Subcutaneous adipose tissue (tissue), 4 donors: ENCODE measurements around the gene ASCL1. TPM values are rescaled to one million over a fixed set of nuclear protein-coding genes. Genes with fewer than 3 reads are reported as not detected.

Source experiments
- CTCF ChIP-seq: fragments of 450-650 bp; IDR thresholded peaks from one replicate; pipeline ENCODE4 v1.5.1; 2016; ENCODE audit warnings: low read depth, mild to moderate bottlenecking, control low read depth, antibody characterized with exemption, moderate library complexity
- total RNA-seq, 4 donors: library from RNA; depleted of rRNA; stranded (reverse); fragments of >200 nt; gene quantifications; one replicate each; pipeline ENCODE4 v1.1.0, GENCODE V29; 2016

Gene ASCL1
- total RNA-seq = not detected

GRCh38 chr12:102957339-102958050 is at the start of gene ASCL1:
Gene ASCL1 (plus strand): TSS chr12:102957674. CDS start chr12:102958245, 571 bp downstream.
- no peak for TF ChIP-seq CTCF

- no peak for TF ChIP-seq CTCF
Observed at GRCh38 chr12:102907918-102908317, 49.6 kb upstream of the ASCL1 start.

GRCh38 chr12:102910137-102910536 is 47.3 kb upstream of the ASCL1 start:
- TF ChIP-seq CTCF = no peak

- TF ChIP-seq CTCF = no peak
Observed at GRCh38 chr12:102910792-102911191, 46.7 kb upstream of the ASCL1 start.

- TF ChIP-seq CTCF = no peak
Observed at GRCh38 chr12:102911320-102911719, 46.2 kb upstream of the ASCL1 start.

- TF ChIP-seq CTCF = no peak
Observed at GRCh38 chr12:102912258-102912657, 45.2 kb upstream of the ASCL1 start.

- no peak for TF ChIP-seq CTCF
Observed at GRCh38 chr12:102913453-102914226, 43.8 kb upstream of the ASCL1 start.
